ENCODE measurements around the gene RCBTB2.

DNA sequence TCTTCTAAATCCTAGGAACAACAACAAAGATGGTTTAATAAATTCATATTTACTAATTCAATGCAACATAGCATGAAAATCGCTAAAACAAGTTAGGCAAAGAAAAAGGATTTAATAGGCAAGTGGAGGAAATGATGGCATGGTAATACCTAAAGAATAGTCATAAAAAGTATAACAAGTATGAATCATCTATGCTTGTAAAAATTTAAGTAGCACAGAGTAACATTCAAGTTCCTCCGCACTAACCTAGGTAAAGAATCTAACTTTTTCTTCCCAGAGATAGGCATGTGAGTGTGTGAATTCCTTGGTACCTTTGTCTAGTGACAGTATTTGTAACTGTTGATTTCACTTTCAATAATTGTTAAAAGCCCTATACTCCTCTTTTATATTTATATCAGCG is 42.6 kb downstream of the RCBTB2 start:
- TF ChIP-seq POLR2AphosphoS5 (IDR thresholded peaks at IDR 0.05; ENCODE audit: insufficient read depth, low read depth, low read length): no peak
- no peak for TF ChIP-seq CTCF (IDR thresholded peaks at IDR 0.05; ENCODE audit: extremely low read depth in 1 of 2, insufficient read depth in 1 of 2, low read depth in 1 of 2, low read length in 2 of 2)

Data from endothelial cell of umbilical vein (primary cell).